Measurements from ENCODE around the gene CNN2. TPM values are rescaled to one million over a fixed set of nuclear protein-coding genes. Genes with fewer than 3 reads are reported as not detected.

The CNN2 gene
- 100 to 1,000 TPM; 417 to 455 TPM for total RNA-seq

DNA sequence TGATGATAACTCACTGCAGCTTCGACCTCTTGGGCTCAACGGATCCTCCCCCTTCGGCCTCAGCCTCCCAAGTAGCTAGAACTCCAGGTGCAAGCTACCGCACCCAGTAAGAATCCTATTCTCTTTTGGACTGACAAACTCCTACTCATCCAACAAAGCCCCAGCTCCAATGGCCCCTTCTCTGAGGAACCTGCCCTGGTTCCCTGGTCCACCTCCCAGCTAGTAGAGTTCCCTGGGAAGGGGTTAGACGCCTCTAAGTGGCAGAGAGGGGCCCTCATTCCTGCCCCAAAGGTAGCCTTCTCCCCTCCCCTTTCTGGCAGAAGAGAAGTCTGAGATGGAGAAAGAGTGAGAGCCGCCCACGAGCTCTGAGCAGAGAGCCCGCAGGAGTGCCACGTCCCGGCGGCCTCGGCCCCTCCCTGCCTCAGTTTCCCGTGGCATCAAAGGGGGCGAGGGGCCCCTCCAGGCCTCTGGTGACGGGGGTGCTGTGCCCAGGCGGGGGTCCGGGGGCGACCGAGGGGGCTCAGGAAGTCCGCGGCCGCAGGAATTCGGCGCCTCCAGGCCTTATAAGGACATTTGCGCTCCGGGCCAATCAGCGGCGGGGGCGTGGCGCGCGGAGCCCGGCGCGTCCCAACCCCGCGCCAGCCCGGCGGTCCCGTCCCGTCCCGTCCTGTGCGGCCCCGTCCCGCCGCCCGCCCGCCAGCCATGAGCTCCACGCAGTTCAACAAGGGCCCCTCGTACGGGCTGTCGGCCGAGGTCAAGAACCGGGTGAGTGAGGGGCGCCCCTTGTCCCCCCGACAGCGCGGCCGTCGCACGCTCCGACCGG is at the start of gene CNN2:
Gene CNN2 (plus strand): TSS at position 649 of the 823 bp plus-strand sequence. CDS start 54 bp downstream, at position 703.
- DNase-seq (peak; percentile 74), ATAC-seq (peak; percentile 72)
- Mint-ChIP-seq H3K9me3 (ENCODE audit: insufficient read depth) (no peaks in the 10 kb centered on the region), H3K4me1 (ENCODE audit: low read depth) (peaks cover 32% of the 10 kb centered on the region), H3K27ac (peak within 1 kb of the TSS; percentile 89), H3K4me3 (peak within 1 kb of the TSS; percentile 98), H3K36me3 (ENCODE audit: low read depth) (peaks cover 30% of the 10 kb centered on the region), H3K27me3 (ENCODE audit: low read depth) (no peaks in the 10 kb centered on the region)
- ChIA-PET POLR2A (interaction anchor here (0.6 to 3.9 kb wide), 9 partner anchors 9 to 243 kb away, joined by 3 to 33 read pairs (median 4); partner anchors contain the start of genes ABCA7, ARHGAP45 and CIRBP), CTCF (interaction anchor here (1.0 to 2.1 kb wide), 4 partner anchors 11 to 218 kb away, joined by 3 to 8 read pairs (median 3); partner anchors contain the start of genes ABCA7 and ARHGAP45)

GRCh38 chr19:977058-977464 is 49.3 kb upstream of the CNN2 start:
- Mint-ChIP-seq H3K4me3 (no peak overlapping the region), H3K9me3 (ENCODE audit: insufficient read depth) (no peaks in the 10 kb centered on the region), H3K36me3 (ENCODE audit: low read depth) (peaks cover 7% of the 10 kb centered on the region), H3K4me1 (ENCODE audit: low read depth) (no peaks in the 10 kb centered on the region), H3K27ac (no peak overlapping the region), H3K27me3 (ENCODE audit: low read depth) (no peaks in the 10 kb centered on the region)
- ATAC-seq (no peak), DNase-seq (no peak)
- ChIA-PET CTCF (no interaction called here), POLR2A (interaction anchor here (1.1 kb wide), 1 partner anchor 54 kb away, joined by 3 read pairs; no protein-coding TSS in a partner anchor)

DNA sequence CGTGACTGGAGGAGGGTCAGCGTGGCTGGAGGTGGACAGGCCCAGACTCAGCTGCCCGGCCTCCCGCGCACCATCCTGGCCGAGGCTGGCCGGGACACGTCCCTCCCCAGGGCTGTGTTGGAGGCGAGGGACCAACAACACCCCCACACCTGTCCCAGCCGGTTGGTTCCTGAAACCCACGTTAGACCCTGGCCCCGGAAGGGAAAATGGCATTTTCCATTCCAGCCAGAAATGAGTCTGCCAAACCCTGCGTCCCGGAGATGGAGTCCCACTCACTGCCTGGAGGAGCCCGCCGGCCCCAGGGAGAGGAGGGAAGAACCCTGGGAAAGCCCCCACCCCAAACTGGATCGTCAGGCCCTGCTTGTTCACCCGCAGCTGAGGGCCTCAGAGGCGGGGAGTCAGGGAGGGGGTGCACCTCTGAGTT is 47.1 kb upstream of the CNN2 start:
- DNase-seq: no peak
- Mint-ChIP-seq H3K4me1 (ENCODE audit: low read depth) (peaks cover 9% of the 10 kb centered on the region), H3K27ac (no peak overlapping the region), H3K27me3 (ENCODE audit: low read depth) (no peaks in the 10 kb centered on the region), H3K36me3 (ENCODE audit: low read depth) (no peaks in the 10 kb centered on the region), H3K9me3 (ENCODE audit: insufficient read depth) (no peaks in the 10 kb centered on the region), H3K4me3 (no peak overlapping the region)
- no peak for ATAC-seq
- CTCF ChIA-PET: no interaction called here
- POLR2A ChIA-PET: interaction anchor here (1.2 kb wide), 1 partner anchor 8 kb away, joined by 3 read pairs; no protein-coding TSS in a partner anchor

GRCh38 chr19:980133-980998 is 46.0 kb upstream of the CNN2 start:
- H3K36me3 Mint-ChIP-seq (ENCODE audit: low read depth): no peaks in the 10 kb centered on the region
- ATAC-seq: no peak
- POLR2A ChIA-PET: interaction anchor here (1.2 kb wide), 1 partner anchor 9 kb away, joined by 3 read pairs; no protein-coding TSS in a partner anchor

DNA sequence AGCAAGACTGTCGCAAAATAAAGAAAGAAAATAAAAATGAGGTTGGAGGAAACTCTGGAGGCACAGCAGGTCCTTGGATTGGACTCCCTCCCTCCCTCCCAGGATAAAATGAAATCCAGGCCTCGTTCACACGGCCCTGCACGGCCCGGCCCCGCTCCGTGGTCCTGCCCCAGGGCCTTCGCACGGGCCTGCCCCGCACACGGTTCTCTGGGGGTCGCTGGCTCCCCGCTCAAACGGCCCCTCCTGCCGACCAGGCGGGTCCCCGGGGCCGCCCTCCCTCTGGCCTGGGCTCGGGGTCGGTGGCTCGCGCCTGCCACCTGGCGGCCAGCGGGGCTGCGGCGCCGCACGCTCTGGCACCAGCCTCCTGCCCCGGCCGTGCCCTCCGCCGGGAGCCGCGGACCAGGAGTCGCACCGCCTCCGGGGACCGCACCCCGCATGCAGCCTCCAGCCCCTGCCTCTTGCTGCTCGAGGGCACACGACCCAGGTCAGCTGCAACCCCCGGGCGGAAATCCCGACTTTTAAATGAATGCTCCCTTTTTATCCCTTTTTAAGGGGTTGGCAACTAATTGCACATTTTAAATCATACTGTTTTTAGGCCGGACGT is 43.7 kb upstream of the CNN2 start:
- ChIA-PET CTCF (interaction anchor here (5.4 to 5.6 kb wide), 2 partner anchors 60 to 119 kb away, joined by 53 to 125 read pairs; no protein-coding TSS in a partner anchor), POLR2A (no interaction called here)
- DNase-seq (peak; percentile 80), ATAC-seq (peak; percentile 86)
- Mint-ChIP-seq H3K27ac (no peak overlapping the region), H3K9me3 (ENCODE audit: insufficient read depth) (no peaks in the 10 kb centered on the region), H3K36me3 (ENCODE audit: low read depth) (peaks cover 3% of the 10 kb centered on the region), H3K27me3 (ENCODE audit: low read depth) (no peaks in the 10 kb centered on the region), H3K4me3 (no peak overlapping the region), H3K4me1 (ENCODE audit: low read depth) (peaks cover 22% of the 10 kb centered on the region)

More at GRCh38 chr19:980133-980998, 46.0 kb upstream of the CNN2 start:
- Mint-ChIP-seq H3K27ac (no peak overlapping the region), H3K27me3 (ENCODE audit: low read depth) (no peaks in the 10 kb centered on the region), H3K4me1 (ENCODE audit: low read depth) (peaks cover 18% of the 10 kb centered on the region), H3K9me3 (ENCODE audit: insufficient read depth) (no peaks in the 10 kb centered on the region), H3K4me3 (no peak overlapping the region)
- CTCF ChIA-PET: interaction anchor here (5.4 to 5.6 kb wide), 2 partner anchors 58 to 117 kb away, joined by 53 to 125 read pairs; no protein-coding TSS in a partner anchor
- DNase-seq: no peak

DNA sequence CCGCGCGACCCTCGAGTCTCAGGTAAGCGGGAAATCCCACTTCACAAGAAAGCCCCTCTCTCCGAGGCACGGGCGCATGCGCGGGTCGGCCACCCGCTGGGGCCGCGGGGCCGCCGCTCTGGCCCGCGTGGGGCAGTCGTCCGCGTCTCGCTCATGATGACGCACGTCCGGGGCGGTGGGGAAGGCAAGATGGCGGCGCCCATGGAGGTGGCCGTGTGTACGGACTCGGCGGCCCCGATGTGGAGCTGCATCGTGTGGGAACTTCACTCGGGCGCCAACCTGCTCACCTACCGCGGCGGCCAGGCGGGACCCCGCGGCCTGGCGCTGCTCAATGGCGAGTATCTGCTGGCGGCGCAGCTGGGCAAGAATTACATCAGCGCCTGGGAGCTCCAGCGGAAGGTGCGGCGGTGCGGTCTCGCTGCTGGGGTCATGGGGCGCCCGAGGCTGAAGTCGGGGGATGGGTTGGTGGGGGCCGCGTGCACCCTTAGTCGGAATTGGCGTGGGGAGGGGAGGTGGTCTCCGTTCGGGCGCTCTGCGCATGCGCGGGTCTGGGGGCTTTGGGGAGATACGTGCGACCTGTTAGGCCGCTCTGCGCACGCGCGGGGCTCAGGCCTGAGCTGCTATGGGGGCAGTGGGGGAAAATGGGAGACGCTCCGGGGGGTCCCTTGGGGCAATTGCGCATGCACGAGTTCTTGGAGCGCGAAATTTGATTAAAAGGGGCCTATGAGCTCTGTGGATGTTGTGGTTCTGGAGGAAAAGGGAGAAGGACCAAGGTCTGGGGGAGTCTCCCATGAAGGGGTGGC is 42.0 kb upstream of the CNN2 start, which contains the start of gene WDR18:
Gene WDR18 (plus strand): TSS at position 181 of the 803 bp plus-strand sequence. CDS start 9 bp downstream, at position 190.
- H3K9me3 Mint-ChIP-seq (ENCODE audit: insufficient read depth): no peaks in the 10 kb centered on the region
- H3K27me3 Mint-ChIP-seq (ENCODE audit: low read depth): no peaks in the 10 kb centered on the region
- peaks cover 34% of the 10 kb centered on the region for H3K4me1 Mint-ChIP-seq (ENCODE audit: low read depth)
- CTCF ChIA-PET: interaction anchor here (0.8 to 5.6 kb wide), 17 partner anchors 9 to 256 kb away, joined by 3 to 125 read pairs (median 4); partner anchors contain the start of gene RNU6-9
- peak; percentile 94 for DNase-seq
- POLR2A ChIA-PET: interaction anchor here (0.8 to 2.1 kb wide), 12 partner anchors 11 to 186 kb away, joined by 3 to 13 read pairs (median 4); partner anchors contain the start of genes MED16 and RNU6-9
- H3K27ac Mint-ChIP-seq: peak within 1 kb of the TSS; percentile 90
- peak within 1 kb of the TSS; percentile 91 for H3K4me3 Mint-ChIP-seq
- ATAC-seq: peak; percentile 91
- peaks cover 6% of the 10 kb centered on the region for H3K36me3 Mint-ChIP-seq (ENCODE audit: low read depth)

GRCh38 chr19:986083-986482 is 40.3 kb upstream of the CNN2 start:
- H3K9me3 Mint-ChIP-seq (ENCODE audit: insufficient read depth): no peaks in the 10 kb centered on the region
- no peak overlapping the region for H3K27ac Mint-ChIP-seq
- CTCF ChIA-PET: interaction anchor here (5.6 kb wide), 1 partner anchor 122 kb away, joined by 53 read pairs; no protein-coding TSS in a partner anchor
- peaks cover 38% of the 10 kb centered on the region for H3K4me1 Mint-ChIP-seq (ENCODE audit: low read depth)
- DNase-seq (no peak), ATAC-seq (no peak)
- H3K27me3 Mint-ChIP-seq (ENCODE audit: low read depth): no peaks in the 10 kb centered on the region
- H3K4me3 Mint-ChIP-seq: no peak overlapping the region
- POLR2A ChIA-PET: no interaction called here
- peaks cover 14% of the 10 kb centered on the region for H3K36me3 Mint-ChIP-seq (ENCODE audit: low read depth)

DNA sequence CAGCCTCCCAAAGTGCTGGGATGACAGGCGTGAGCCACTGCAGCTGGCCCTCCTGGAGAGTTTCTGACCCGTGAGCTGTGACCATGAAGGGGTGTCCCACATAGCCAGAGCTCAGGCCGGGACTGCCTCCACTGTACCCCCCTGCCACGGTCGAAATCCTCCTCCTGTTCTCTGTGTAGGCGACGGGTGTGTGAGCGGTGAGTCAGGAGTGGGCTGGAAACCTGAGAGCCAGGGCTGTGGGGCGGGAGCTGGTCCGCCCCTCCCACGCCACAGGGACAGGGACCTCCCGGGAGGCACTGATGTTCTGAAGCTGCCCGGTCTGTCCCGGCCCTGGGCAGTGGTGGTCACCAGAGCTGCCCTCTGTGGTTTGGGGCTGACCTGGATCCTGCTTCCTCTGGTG is 38.3 kb upstream of the CNN2 start:
- ChIA-PET POLR2A (no interaction called here), CTCF (no interaction called here)
- no peak for ATAC-seq
- H3K4me3 Mint-ChIP-seq: no peak overlapping the region
- no peaks in the 10 kb centered on the region for H3K9me3 Mint-ChIP-seq (ENCODE audit: insufficient read depth)
- H3K27ac Mint-ChIP-seq: no peak overlapping the region
- H3K27me3 Mint-ChIP-seq (ENCODE audit: low read depth): no peaks in the 10 kb centered on the region
- no peak for DNase-seq
- H3K36me3 Mint-ChIP-seq (ENCODE audit: low read depth): peaks cover 19% of the 10 kb centered on the region
- H3K4me1 Mint-ChIP-seq (ENCODE audit: low read depth): peaks cover 38% of the 10 kb centered on the region

DNA sequence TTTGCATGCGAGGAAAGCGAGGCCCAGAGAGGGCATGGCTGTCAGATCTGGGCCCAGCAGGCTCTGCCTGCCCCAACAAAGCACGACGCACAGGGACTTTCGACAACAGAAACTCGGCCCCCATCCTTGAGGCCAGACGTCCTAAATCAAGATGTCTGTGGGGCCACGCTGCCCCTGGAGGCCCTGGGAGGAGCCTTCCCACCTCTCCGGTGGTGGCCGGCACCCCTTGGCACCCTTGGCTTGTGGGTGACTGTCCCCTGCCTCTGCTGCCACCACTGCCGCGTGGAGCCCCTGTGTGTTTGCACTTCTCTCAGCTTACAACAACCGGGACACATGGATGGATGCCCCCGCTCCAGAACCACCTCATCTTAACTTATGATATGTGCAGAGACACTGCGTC is 37.9 kb upstream of the CNN2 start:
- peak overlapping the region; percentile 34 for H3K27ac Mint-ChIP-seq
- no peak for DNase-seq
- POLR2A ChIA-PET: no interaction called here

GRCh38 chr19:989381-990081 is 36.9 kb upstream of the CNN2 start:
- POLR2A ChIA-PET: interaction anchor here (0.7 kb wide), 1 partner anchor 569 kb away, joined by 3 read pairs; no protein-coding TSS in a partner anchor
- no peak for DNase-seq
- peaks cover 28% of the 10 kb centered on the region for H3K4me1 Mint-ChIP-seq (ENCODE audit: low read depth)
- no peak overlapping the region for H3K27ac Mint-ChIP-seq
- no peak for ATAC-seq
- H3K9me3 Mint-ChIP-seq (ENCODE audit: insufficient read depth): no peaks in the 10 kb centered on the region
- no peak overlapping the region for H3K4me3 Mint-ChIP-seq
- H3K36me3 Mint-ChIP-seq (ENCODE audit: low read depth): peaks cover 20% of the 10 kb centered on the region
- CTCF ChIA-PET: no interaction called here
- no peaks in the 10 kb centered on the region for H3K27me3 Mint-ChIP-seq (ENCODE audit: low read depth)

More for the DNA sequence above, 37.9 kb upstream of the CNN2 start:
- no peak for ATAC-seq
- H3K4me1 Mint-ChIP-seq (ENCODE audit: low read depth): peaks cover 37% of the 10 kb centered on the region
- peaks cover 20% of the 10 kb centered on the region for H3K36me3 Mint-ChIP-seq (ENCODE audit: low read depth)
- H3K4me3 Mint-ChIP-seq: no peak overlapping the region
- CTCF ChIA-PET: no interaction called here
- H3K9me3 Mint-ChIP-seq (ENCODE audit: insufficient read depth): no peaks in the 10 kb centered on the region
- no peaks in the 10 kb centered on the region for H3K27me3 Mint-ChIP-seq (ENCODE audit: low read depth)

Measured in activated CD8-positive, alpha-beta T cell treated with anti-CD3 and anti-CD28 coated beads, Interleukin-2, amount 10 ng/mL, durations not matched to agents 7 days and 5 days (primary cell).